GM06990 (cell line): ENCODE results near the gene SLC15A3.
A peak's percentile ranks its signal among the peaks of the same experiment; 100 is the strongest.

Experiments
- DNase-seq: peaks from one replicate; pipeline ENCODE4 v3.0.0-alpha.2; 2011; ENCODE audit not compliant: insufficient read length; ENCODE audit errors: extremely low read depth
- H3K27me3 ChIP-seq: replicated peaks from 2 replicates; pipeline ENCODE4 v1.6.0; 2011; ENCODE audit warnings: low read length; ENCODE audit not compliant: control insufficient read depth, insufficient read depth
- H3K36me3 ChIP-seq: 2 replicates; pipeline ENCODE4 v1.5.1; 2011; ENCODE audit warnings: low read length; ENCODE audit not compliant: control insufficient read depth, insufficient read depth
- H3K4me3 ChIP-seq: replicated peaks from 2 replicates; pipeline ENCODE4 v1.5.1; 2011; ENCODE audit warnings: low read depth, mild to moderate bottlenecking, control low read depth, low read length
- CTCF ChIP-seq: IDR thresholded peaks from 2 replicates; pipeline ENCODE4 v1.5.1; 2011; ENCODE audit warnings: low read length, control low read depth, mild to moderate bottlenecking, inconsistent platforms; ENCODE audit not compliant: insufficient read depth, poor library complexity, severe bottlenecking

SLC15A3 gene

GRCh38 chr11:60950024-60950423, 2.0 kb downstream of the SLC15A3 start:
- H3K27me3 ChIP-seq = no peaks in the 10 kb centered on the region
- peak overlapping the region; percentile 91 for H3K4me3 ChIP-seq
- TF ChIP-seq CTCF = no peak
- H3K36me3 ChIP-seq = peaks cover 8% of the 10 kb centered on the region
- DNase-seq = no peak

GRCh38 chr11:60948250-60948649, 3.7 kb downstream of the SLC15A3 start:
- TF ChIP-seq CTCF = no peak
- H3K36me3 ChIP-seq = peaks cover 13% of the 10 kb centered on the region
- no peak overlapping the region for H3K4me3 ChIP-seq
- no peaks in the 10 kb centered on the region for H3K27me3 ChIP-seq
- no peak for DNase-seq

GRCh38 chr11:60947700-60948099, 4.3 kb downstream of the SLC15A3 start:
- H3K4me3 ChIP-seq = no peak overlapping the region

GRCh38 chr11:60946601-60947264, 5.2 kb downstream of the SLC15A3 start:
- Histone ChIP-seq H3K27me3 (no peaks in the 10 kb centered on the region), H3K36me3 (peaks cover 24% of the 10 kb centered on the region), H3K4me3 (no peak overlapping the region)
- TF ChIP-seq CTCF = no peak
- DNase-seq = no peak

More at GRCh38 chr11:60947700-60948099, 4.3 kb downstream of the SLC15A3 start:
- DNase-seq = no peak
- no peaks in the 10 kb centered on the region for H3K27me3 ChIP-seq
- no peak for TF ChIP-seq CTCF
- H3K36me3 ChIP-seq = peaks cover 16% of the 10 kb centered on the region

- no peaks in the 10 kb centered on the region for H3K27me3 ChIP-seq
- peaks cover 32% of the 10 kb centered on the region for H3K36me3 ChIP-seq
- no peak for TF ChIP-seq CTCF
- no peak for DNase-seq
- no peak overlapping the region for H3K4me3 ChIP-seq
These were observed 6.7 kb downstream of the SLC15A3 start for GRCh38 chr11:60945295-60945667.
